Aorta (tissue), 5 donors: ENCODE results near the gene CPNE7. TPM values are rescaled to one million over a fixed set of nuclear protein-coding genes. Genes with fewer than 3 reads are reported as not detected.

Experiments
- ATAC-seq: fragments of 200-7000 bp; cut with Tn5 transposase; one replicate; pipeline ENCODE4 v1.9.1; 2022; ENCODE audit warnings: moderate library complexity; ENCODE audit not compliant: low FRiP score
- DNase-seq, 2 donors: peaks; one replicate each; pipeline ENCODE4 v3.0.0-alpha.2; 2020
- H3K27ac ChIP-seq, 2 donors: one replicate each; pipeline ENCODE4 v1.5.1; 2013; ENCODE audit warnings: low read length in 2 of 2, mild to moderate bottlenecking in 2 of 2, moderate library complexity in 2 of 2, control low read depth in 1 of 2, inconsistent platforms in 1 of 2, low read depth in 1 of 2
- H3K27me3 ChIP-seq, 2 donors: one replicate each; pipeline ENCODE4 v1.6.1; 2013; ENCODE audit warnings: control low read depth in 1 of 2, low read length in 1 of 2, mild to moderate bottlenecking in 1 of 2, moderate library complexity in 1 of 2; ENCODE audit not compliant: insufficient read depth in 2 of 2, control insufficient read depth in 1 of 2
- H3K36me3 ChIP-seq, 2 donors: one replicate each; pipeline ENCODE4 v1.6.1; 2013; ENCODE audit warnings: control low read depth in 1 of 2, low read length in 1 of 2, mild to moderate bottlenecking in 1 of 2; ENCODE audit not compliant: insufficient read depth in 2 of 2, control insufficient read depth in 1 of 2
- H3K4me1 ChIP-seq, 2 donors: one replicate each; pipeline ENCODE4 v1.6.1; 2013; ENCODE audit warnings: low read length in 2 of 2, control low read depth in 1 of 2, mild to moderate bottlenecking in 1 of 2, moderate library complexity in 1 of 2; ENCODE audit not compliant: insufficient read depth in 2 of 2, control insufficient read depth in 1 of 2
- H3K4me3 ChIP-seq, 2 donors: one replicate each; pipeline ENCODE4 v1.5.1; 2013; ENCODE audit warnings: low read length in 2 of 2, control low read depth in 1 of 2, mild to moderate bottlenecking in 1 of 2
- H3K9me3 ChIP-seq: one replicate; pipeline ENCODE4 v1.6.1; 2013; ENCODE audit warnings: mild to moderate bottlenecking, low read length; ENCODE audit not compliant: control insufficient read depth
- WGBS, 2 donors: extraction: QIAGEN DNeasy Blood & Tissue Kit; methylation state at CpG; one replicate each; pipeline ENCODE4 v1.1.7; 2013; 5-methylcytosine and 5-hydroxymethylcytosine counted together
- intact Hi-C, 2 donors: fragments of 100-400 bp; cut with DNase I; formaldehyde crosslinking; loops; one replicate each; pipeline versions ENCODE4 v1.14.2 to v1.15.0; 2022
- polyA plus RNA-seq, 2 donors: library from polyadenylated mRNA; stranded (reverse); fragments of 200-250 nt; gene quantifications; one replicate each; pipeline ENCODE4 v1.2.3, GENCODE V29; 2013
- total RNA-seq, 2 donors: library from RNA; stranded (reverse); fragmentation: NEBNext Ultra II Directional; extraction: Animal tissue kit (Norgen Biotek cat#: 25700); gene quantifications; one replicate each; pipeline ENCODE4 v1.2.1, GENCODE V29; 2021
- donor health status: healthy with polysubstance abuse.
- donor health status: Bipolar disorder and iron deficiency.
- donor health status: DM: no; HTN: no; CAD: no.
- donor health status: DM: no; HTN: no; CAD: no.
- donor health status: DM: yes; HTN: yes; CAD: no.

CPNE7 gene
- total and polyA plus RNA-seq, 4 donors, result 0.13 to 0.69 (median 0.39) TPM

DNA sequence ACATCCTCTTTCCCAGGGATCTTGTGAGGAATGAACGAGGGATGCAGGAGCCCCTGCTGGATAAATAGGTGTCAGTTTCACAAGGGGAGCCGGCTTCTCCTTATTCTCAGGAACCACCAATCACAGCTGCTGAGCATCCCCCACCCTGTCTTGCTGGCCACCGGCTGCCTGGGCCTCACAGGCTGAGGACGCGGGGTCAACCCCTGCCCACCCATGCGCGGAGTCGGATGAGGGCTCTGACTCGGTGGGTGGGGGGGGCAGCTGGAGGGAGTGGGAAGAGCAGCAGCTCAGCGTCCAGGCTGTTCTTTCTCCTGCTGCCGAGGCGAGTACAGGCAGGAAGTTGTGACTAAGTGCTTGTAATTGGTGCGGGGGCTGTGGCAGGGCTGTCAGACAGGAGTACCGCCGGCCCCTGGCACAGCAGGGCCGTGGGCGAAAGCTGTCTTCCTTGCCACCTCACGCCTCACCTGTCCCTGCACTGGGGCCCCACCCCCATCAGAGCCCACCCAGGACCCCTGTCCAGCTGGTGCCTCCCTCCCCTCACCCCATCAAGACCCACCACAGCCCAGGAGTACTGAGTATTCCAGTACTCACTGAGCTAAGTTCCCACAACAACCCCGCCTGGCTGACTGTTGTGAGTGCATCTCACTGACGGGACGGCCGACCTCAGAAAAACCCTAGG lies 26.9 kb downstream of the CPNE7 start:
- ATAC-seq (peak; percentile 65), DNase-seq (peak in 1 of 2 donors; percentile 63)
- H3K27me3 ChIP-seq, result no peaks in the 10 kb centered on the region
- H3K27ac ChIP-seq, result no peak overlapping the region
- H3K36me3 ChIP-seq, result no peaks in the 10 kb centered on the region
- no peak overlapping the region for H3K4me3 ChIP-seq
- intact Hi-C loops, result no loop called here
- 2 to 4% methylated on average over 22 of the region's 22 CpGs for WGBS, 2 donors
- no peaks in the 10 kb centered on the region for H3K4me1 ChIP-seq
- no peaks in the 10 kb centered on the region for H3K9me3 ChIP-seq

DNA sequence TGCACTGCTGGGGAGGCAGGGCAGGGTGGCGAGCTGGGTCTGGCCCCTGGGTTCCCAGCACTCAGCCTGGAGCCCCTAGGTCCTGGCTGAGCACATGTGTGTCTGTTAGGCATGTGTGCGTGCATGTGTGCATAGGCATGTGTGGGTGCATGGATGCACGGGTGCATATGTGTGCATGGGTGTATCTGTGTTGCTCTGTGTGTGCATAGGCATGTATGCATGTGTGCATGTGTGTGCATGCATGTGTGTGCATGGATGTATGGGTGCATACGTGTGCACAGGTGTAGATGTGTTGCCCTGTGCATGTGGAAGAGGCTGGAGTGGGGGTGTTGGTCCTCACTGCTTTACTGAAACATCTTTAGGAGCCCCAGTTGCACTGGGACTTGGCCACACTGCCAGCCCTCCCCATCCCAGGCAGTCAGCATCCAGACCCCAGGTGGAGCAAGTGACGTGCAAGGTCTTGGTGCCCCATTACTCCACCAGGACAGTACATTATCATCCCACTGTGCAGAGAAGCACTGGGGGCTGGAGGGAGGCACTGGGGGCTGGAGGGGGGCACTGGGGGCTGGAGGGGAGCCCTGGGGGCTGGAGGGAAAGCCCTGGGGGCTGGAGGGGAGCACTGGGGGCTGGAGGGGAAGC lies 27.5 kb downstream of the CPNE7 start:
- H3K4me1 ChIP-seq, result no peaks in the 10 kb centered on the region
- H3K36me3 ChIP-seq, result no peaks in the 10 kb centered on the region
- ATAC-seq, result no peak
- no peak for DNase-seq
- H3K4me3 ChIP-seq, result no peak overlapping the region
- intact Hi-C loops, result no loop called here
- no peaks in the 10 kb centered on the region for H3K9me3 ChIP-seq
- WGBS, 2 donors, result 58 to 61% methylated on average over 5 of the region's 5 CpGs
- H3K27ac ChIP-seq, result no peak overlapping the region
- no peaks in the 10 kb centered on the region for H3K27me3 ChIP-seq

DNA sequence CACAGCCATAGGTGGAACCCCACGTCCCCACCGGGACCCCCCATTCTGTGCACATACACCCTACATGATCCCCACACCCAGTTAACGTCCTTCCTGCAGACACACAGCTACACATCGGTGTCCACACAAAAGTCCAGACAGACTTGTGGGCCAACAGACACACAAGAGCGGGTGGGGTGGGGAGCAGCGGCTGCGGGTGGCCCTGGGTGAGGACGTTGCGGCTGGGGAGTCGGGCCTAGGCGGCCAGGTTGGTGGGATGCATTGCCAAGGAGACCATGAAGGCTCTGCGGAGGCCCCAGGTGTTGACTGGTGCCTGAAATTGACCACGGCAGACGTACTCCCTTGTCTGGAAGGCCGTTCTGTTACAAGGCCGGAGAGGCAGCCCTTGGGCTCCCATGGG lies 29.2 kb downstream of the CPNE7 start:
- no peaks in the 10 kb centered on the region for H3K27me3 ChIP-seq
- WGBS, 2 donors, result 82 to 83% methylated on average over 16 of the region's 16 CpGs

DNA sequence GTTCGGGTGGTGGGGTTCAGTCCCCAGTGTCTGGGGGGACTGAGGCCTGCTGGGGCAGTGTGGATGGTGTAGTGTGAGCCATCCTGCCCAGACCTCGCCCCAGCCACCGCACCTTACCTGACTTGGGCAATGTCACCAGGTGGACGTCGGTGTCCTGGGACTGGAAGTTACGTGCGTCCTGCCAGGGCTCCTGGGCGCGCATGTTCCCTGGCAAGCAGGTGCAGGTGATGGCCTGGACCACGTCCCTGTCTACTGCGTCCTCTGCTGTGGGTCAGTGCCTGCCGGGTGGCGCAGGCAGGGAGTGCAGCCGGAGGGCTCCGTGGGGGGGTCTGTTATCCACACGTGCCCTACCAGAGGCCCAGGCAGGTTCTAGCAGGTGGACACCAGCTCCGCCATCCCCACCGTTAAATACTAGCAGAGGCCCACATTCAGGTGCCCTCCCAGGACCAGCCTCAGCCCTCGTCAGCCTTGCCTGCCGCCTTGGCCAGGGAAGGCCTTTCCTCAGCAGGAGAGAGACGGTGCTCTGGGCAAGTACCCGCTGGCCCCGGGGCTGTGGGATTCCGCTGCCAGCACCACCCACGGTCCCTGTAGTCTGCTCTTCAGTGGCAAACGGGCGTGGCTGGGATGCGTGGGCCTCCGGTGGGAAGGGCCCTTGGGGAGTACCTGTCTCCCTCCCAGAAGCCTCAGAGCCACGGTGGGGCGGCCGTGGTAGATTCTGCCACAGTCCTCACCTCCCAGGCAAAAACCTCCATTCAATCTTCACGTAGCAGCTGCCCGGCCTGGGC lies 29.8 kb downstream of the CPNE7 start:
- ATAC-seq, result no peak
- H3K27ac ChIP-seq, result no peak overlapping the region
- 88 to 90% methylated on average over 34 of the region's 34 CpGs for WGBS, 2 donors
- no peaks in the 10 kb centered on the region for H3K9me3 ChIP-seq
- no peaks in the 10 kb centered on the region for H3K4me1 ChIP-seq
- H3K27me3 ChIP-seq, result no peaks in the 10 kb centered on the region
- no peaks in the 10 kb centered on the region for H3K36me3 ChIP-seq
- H3K4me3 ChIP-seq, result no peak overlapping the region
- intact Hi-C loops, result no loop called here
- no peak for DNase-seq

More for the DNA sequence above, 29.2 kb downstream of the CPNE7 start:
- no peaks in the 10 kb centered on the region for H3K9me3 ChIP-seq
- intact Hi-C loops, result no loop called here
- DNase-seq (no peak), ATAC-seq (no peak)
- H3K4me3 ChIP-seq, result no peak overlapping the region
- no peaks in the 10 kb centered on the region for H3K4me1 ChIP-seq
- no peak overlapping the region for H3K27ac ChIP-seq
- no peaks in the 10 kb centered on the region for H3K36me3 ChIP-seq

DNA sequence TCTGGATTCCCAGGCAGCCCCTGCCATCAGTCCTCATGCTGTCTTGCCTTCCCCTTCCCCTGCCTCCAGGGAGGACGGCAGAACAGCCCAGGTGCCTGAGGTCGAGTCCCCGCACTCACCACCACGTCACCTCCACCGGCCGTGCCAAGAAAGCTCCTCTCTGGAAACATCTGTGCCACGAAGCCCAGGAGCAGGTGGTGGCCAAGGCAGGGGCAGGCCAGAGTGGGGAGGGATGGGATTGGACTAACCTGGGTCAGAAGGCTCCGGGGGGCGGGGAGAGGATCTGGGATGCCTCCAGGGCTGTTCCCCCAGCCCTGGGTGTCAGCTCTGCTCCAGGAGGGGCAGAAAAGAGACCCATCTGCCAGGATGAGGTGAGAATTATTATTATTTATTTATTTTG lies 30.4 kb downstream of the CPNE7 start:
- Histone ChIP-seq H3K36me3 (no peaks in the 10 kb centered on the region), H3K27ac (no peak overlapping the region), H3K27me3 (no peaks in the 10 kb centered on the region), H3K9me3 (no peaks in the 10 kb centered on the region), H3K4me1 (no peaks in the 10 kb centered on the region), H3K4me3 (no peak overlapping the region)
- DNase-seq (no peak), ATAC-seq (no peak)
- intact Hi-C loops, result no loop called here
- 85 to 87% methylated on average over 8 to 9 of the region's 9 CpGs for WGBS, 2 donors

DNA sequence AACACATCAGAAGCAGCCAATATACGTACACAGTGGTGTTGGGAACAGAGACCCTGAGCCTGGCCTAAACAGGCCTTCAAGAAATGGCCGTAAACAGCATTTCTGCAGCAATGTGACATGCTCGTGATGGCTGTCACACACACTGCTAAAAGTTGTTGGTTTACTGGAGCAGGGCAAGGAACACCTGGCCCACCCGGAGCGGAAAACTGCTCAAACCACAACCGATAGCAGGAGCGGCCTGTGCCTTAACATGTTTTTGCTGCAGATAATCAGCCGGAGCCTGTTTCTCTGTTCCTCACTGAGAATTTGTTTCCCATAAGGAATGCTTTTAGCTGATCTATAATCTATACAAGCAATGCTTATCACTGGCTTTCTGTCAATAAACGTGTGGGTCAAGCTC lies 31.9 kb downstream of the CPNE7 start:
- intact Hi-C loops, result no loop called here
- Histone ChIP-seq H3K4me3 (no peak overlapping the region), H3K36me3 (no peaks in the 10 kb centered on the region), H3K4me1 (no peaks in the 10 kb centered on the region), H3K9me3 (no peaks in the 10 kb centered on the region), H3K27me3 (no peaks in the 10 kb centered on the region), H3K27ac (no peak overlapping the region)
- 86 to 87% methylated on average over 9 of the region's 9 CpGs for WGBS, 2 donors
- ATAC-seq (no peak), DNase-seq (no peak)

DNA sequence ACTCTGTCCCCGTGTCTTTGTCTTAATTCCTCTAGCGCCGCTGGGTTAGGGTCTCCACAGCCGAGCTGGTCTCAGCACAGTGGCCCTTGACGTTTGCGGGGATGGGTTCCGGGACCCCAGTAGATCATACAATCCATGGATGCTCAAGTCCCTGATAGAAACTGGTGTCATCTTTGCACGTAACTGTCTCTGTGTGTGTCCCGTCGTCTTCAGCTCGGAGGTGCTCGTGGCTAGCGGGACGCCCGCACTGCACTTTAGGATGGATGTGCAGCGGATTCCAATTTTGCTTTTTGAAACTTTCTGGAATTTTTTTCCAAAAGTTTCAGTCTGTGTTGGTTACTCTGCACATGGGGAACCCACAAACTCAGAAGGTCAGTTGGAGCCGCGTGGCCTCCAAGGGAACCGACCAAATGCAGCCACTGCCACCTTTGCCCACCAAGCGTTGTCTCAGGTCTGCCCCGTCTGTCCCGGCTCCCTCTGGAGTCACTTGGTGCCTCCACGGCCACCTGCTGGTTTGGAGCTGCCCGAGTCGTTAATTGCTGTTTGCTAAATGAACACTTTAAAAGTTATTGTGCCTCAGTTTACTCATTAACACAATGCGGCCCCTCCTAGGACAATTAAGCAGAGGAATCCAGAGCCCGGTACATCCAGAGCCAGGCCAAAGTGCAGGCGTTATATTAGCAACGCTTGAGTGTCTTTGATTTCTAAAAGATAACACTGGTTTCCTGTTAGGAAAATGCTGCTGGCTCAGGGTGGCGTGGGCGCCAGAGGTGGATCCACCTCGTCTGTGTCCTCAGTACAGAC lies 32.6 kb downstream of the CPNE7 start:
- H3K27me3 ChIP-seq, result no peaks in the 10 kb centered on the region
- WGBS, 2 donors, result 72 to 78% methylated on average over 32 of the region's 32 CpGs

DNA sequence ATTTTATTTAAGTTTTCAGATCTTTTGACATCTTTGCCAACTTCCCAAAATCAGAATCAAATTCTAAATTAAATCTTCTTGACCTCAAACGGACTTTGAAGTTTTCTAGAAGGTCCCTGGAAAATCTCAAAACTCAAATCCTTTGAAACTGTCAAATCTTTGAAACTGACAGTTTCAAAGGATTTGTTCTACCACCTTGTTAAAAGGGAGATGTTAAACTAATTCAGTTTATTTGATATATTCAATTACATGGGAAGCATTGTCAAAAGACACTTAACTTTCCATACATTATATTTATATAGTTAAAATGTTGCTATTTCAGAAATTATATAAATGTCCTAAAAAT lies 34.5 kb downstream of the CPNE7 start:
- WGBS, 2 donors, result 57 to 64% methylated on average over 1 of the region's 1 CpG

More for the DNA sequence above, 32.6 kb downstream of the CPNE7 start:
- no peaks in the 10 kb centered on the region for H3K4me1 ChIP-seq
- no peak overlapping the region for H3K27ac ChIP-seq
- intact Hi-C loops, result no loop called here
- DNase-seq (no peak), ATAC-seq (no peak)
- H3K9me3 ChIP-seq, result no peaks in the 10 kb centered on the region
- no peaks in the 10 kb centered on the region for H3K36me3 ChIP-seq
- no peak overlapping the region for H3K4me3 ChIP-seq

More for the DNA sequence above, 34.5 kb downstream of the CPNE7 start:
- ATAC-seq (no peak), DNase-seq (no peak)
- Histone ChIP-seq H3K27ac (no peak overlapping the region), H3K36me3 (no peaks in the 10 kb centered on the region), H3K9me3 (no peaks in the 10 kb centered on the region), H3K4me3 (no peak overlapping the region), H3K27me3 (no peaks in the 10 kb centered on the region), H3K4me1 (no peaks in the 10 kb centered on the region)
- intact Hi-C loops, result no loop called here
